TTC549 (cell line): ENCODE data around the gene HCLS1.
"Not testable (repeated sequence)": the region's sequence is repeated elsewhere in the genome, so short reads cannot be mapped to it uniquely, and the experiment has no call there.

Source experiments
- FAIRE-seq: peaks from 2 replicates; lab custom pipeline; 2012; peaks lifted over from hg19 to GRCh38; lab: Jason Lieb, UNC

Gene HCLS1

GRCh38 chr3:121598564-121598963, 62.1 kb downstream of the HCLS1 start:
- no peak for FAIRE-seq

DNA sequence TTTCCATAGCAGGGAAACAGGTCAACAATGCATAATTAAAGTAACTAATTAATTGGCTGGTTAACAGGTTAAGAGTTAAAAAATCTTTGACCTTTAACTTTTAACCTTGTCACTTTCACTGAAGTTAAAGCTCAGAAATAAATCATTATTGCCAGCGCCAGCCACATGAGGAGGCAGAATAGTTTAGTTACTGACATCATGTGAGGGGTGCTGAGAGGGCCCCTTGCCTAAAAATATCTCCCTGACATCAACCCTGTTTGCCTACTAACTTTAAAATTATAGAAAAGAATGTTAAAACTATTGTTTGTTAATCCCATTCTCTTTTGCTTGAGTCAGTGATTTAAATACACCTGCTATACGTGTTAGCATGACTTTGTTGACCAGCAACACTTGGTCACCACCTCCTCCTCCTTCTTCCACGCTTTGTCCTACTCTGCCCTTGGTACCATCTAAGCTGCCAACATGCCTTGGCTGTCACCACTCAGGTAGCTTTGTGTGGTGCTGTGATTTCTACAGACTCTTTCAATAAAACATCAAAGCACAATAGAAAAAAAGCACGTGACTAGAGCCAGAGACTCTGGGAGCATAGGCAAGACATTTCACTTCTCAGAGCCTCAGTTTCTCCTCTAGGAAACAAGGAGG, 64.8 kb downstream of the HCLS1 start:
- no peak for FAIRE-seq

- FAIRE-seq = no peak
These were observed 65.9 kb downstream of the HCLS1 start for GRCh38 chr3:121594850-121595249.

- not testable (repeated sequence) for FAIRE-seq
These were observed 66.9 kb downstream of the HCLS1 start for GRCh38 chr3:121593806-121594205.

DNA sequence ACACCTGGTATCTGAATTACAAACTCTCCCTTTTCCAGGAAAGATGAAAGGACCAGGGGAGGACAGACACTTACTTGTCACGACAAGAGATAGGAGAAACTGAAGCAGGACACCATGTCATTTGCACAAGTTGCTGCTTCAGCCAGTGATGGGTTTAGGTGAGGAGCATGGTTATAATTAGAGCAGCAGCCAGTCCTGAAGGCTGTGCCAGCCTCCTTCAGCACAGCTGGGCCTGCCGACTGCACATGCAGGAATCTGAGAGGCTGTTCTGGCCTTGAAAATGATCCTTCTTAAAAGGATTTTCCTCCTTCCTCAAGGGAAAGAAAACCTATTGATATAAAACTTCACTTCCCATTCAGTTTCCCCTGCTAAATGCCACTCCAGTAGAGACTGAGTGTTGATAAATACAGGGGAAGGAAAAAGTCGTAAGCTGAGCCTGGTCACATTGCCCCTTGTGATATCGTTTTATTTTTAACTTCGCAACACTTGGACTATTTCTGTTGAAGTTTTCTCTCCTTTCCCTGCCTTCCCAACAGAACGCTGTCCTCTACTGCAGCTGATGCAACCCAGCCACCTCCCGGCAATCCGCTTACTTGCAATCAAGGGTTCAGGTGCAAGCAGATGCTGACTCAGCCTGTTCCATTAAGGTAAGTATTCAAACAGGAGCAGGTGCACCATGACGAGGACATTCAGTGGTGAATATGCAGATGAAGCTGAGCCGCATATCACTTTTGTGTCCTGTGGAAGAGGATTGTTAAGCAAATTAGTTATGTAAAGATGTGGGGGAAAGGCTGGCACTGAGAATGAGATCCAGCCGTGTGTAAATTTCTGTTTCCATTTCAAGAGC, 67.6 kb downstream of the HCLS1 start, which contains the start of gene FBXO40:
Gene FBXO40, plus strand, starts transcription at position 524 of the 847 bp plus-strand sequence. CDS start 27,197 bp downstream, outside the sequence.
- no peak for FAIRE-seq

DNA sequence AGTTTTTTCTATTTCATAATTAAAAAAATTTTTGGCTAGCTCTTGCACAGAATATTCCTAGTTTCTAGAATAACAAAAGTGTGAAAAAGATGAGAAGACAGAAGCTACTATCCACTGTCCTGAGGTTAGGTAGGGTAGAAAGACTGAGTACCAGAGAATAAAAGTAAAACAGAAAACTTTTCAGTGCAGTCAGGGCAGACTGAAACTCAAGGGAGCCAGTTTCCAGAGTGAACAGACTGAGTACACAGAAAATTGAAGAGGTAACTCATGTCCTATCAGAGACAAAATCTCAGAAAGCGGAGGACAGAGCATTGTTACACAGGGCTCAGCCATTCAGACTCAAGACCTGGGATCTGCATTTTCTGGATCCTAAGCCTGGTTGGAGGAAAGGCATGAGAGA, 76.3 kb downstream of the HCLS1 start:
- FAIRE-seq = no peak

- no peak for FAIRE-seq
These were observed 79.0 kb downstream of the HCLS1 start for GRCh38 chr3:121581691-121582090.
